WTC11 (cell line): ENCODE results near the gene SH3GLB2. TPM values are rescaled to one million over a fixed set of nuclear protein-coding genes. Genes with fewer than 3 reads are reported as not detected.

ENCODE experiments used
- ATAC-seq: fragments of 200-7000 bp; cut with Tn5 transposase; 2 replicates; pipeline ENCODE4 v1.10.0; 2021; ENCODE audit warnings: mild to moderate bottlenecking, moderate library complexity
- CTCF ChIA-PET: fragments of 300-600 bp; sonication (Branson Sonifier 250); formaldehyde crosslinking; loops from one replicate; lab custom pipeline; 2021; ENCODE audit warnings: antibody characterized with exemption; lab: Charles Lee
- POLR2A ChIA-PET: fragments of 350-600 bp; sonication (Branson Sonifier 250); formaldehyde crosslinking; loops from one replicate; lab custom pipeline; 2021; ENCODE audit warnings: antibody characterized with exemption; lab: Charles Lee
- DNase-seq: peaks from one replicate; pipeline ENCODE4 v3.0.0; 2021; ENCODE audit warnings: low spot score
- H3K27ac Mint-ChIP-seq: 2 replicates; pipeline ENCODE4 v1.8.0; 2021; ENCODE audit warnings: mixed read lengths
- H3K27me3 Mint-ChIP-seq: 2 replicates; pipeline ENCODE4 v1.8.0; 2021; ENCODE audit warnings: low read depth, mild to moderate bottlenecking, moderate library complexity, mixed read lengths
- H3K36me3 Mint-ChIP-seq: 2 replicates; pipeline ENCODE4 v1.8.0; 2021; ENCODE audit warnings: mixed read lengths
- H3K4me1 Mint-ChIP-seq: 2 replicates; pipeline ENCODE4 v1.8.0; 2022; ENCODE audit warnings: mixed read lengths
- H3K4me3 Mint-ChIP-seq: 2 replicates; pipeline ENCODE4 v1.8.0; 2021; ENCODE audit warnings: mild to moderate bottlenecking, moderate library complexity, mixed read lengths
- H3K9me3 Mint-ChIP-seq: 2 replicates; pipeline ENCODE4 v1.8.0; 2021; ENCODE audit warnings: mixed read lengths
- ARID4B ChIP-seq: sonication (generic); formaldehyde crosslinking; IDR thresholded peaks from 2 replicates; pipeline ENCODE4 v1.8.0; 2023; ENCODE audit warnings: missing genetic modification reagents, mild to moderate bottlenecking, borderline replicate concordance
- ATF1 ChIP-seq: sonication (generic); formaldehyde crosslinking; IDR thresholded peaks from 2 replicates; pipeline ENCODE4 v1.8.1; 2023; ENCODE audit warnings: mild to moderate bottlenecking, moderate library complexity, missing genetic modification reagents
- ATF2 ChIP-seq: sonication (generic); formaldehyde crosslinking; IDR thresholded peaks from 2 replicates; pipeline ENCODE4 v1.8.1; 2022; ENCODE audit warnings: low read depth, missing genetic modification reagents, borderline replicate concordance
- E2F4 ChIP-seq: sonication (generic); formaldehyde crosslinking; IDR thresholded peaks from 2 replicates; pipeline ENCODE4 v1.8.1; 2022; ENCODE audit warnings: low read depth, mild to moderate bottlenecking, moderate library complexity, missing genetic modification reagents, borderline replicate concordance
- ELF4 ChIP-seq: sonication (generic); formaldehyde crosslinking; IDR thresholded peaks from 2 replicates; pipeline ENCODE4 v1.8.1; 2022; ENCODE audit warnings: low read depth, mild to moderate bottlenecking, moderate library complexity, missing genetic modification reagents
- ETV6 ChIP-seq: sonication (generic); formaldehyde crosslinking; IDR thresholded peaks from 2 replicates; pipeline ENCODE4 v1.8.1; 2022; ENCODE audit warnings: mild to moderate bottlenecking, missing genetic modification reagents
- GRHL2 ChIP-seq: fragments of 250-450 bp; sonication (Bioruptor Pico); IDR thresholded peaks from 2 replicates; pipeline ENCODE4 v1.8.0; 2022; ENCODE audit warnings: mild to moderate bottlenecking, moderate library complexity; ENCODE audit not compliant: insufficient replicate concordance, severe bottlenecking
- HMGXB4 ChIP-seq: sonication (generic); formaldehyde crosslinking; IDR thresholded peaks from 2 replicates; pipeline ENCODE4 v1.8.1; 2023; ENCODE audit warnings: mild to moderate bottlenecking, moderate library complexity, missing genetic modification reagents
- MLX ChIP-seq: sonication (generic); formaldehyde crosslinking; IDR thresholded peaks from 2 replicates; pipeline ENCODE4 v1.8.1; 2023; ENCODE audit warnings: mild to moderate bottlenecking, missing genetic modification reagents, moderate library complexity
- PRRX2 ChIP-seq: fragments of 250-450 bp; sonication (Bioruptor Pico); IDR thresholded peaks from 2 replicates; pipeline ENCODE4 v1.8.0; 2021; ENCODE audit warnings: mild to moderate bottlenecking
- RELA ChIP-seq: sonication (generic); formaldehyde crosslinking; IDR thresholded peaks from 2 replicates; pipeline ENCODE4 v1.8.1; 2022; ENCODE audit warnings: missing genetic modification reagents, mild to moderate bottlenecking, borderline replicate concordance
- SMAD4 ChIP-seq: sonication (generic); formaldehyde crosslinking; IDR thresholded peaks from 2 replicates; pipeline ENCODE4 v1.8.0; 2022; ENCODE audit warnings: mild to moderate bottlenecking, missing genetic modification reagents
- STAT6 ChIP-seq: sonication (generic); formaldehyde crosslinking; conservative IDR thresholded peaks from 2 replicates; pipeline ENCODE4 v1.8.1; 2023; ENCODE audit warnings: mild to moderate bottlenecking, low read depth, missing genetic modification reagents, moderate library complexity
- ZNF232 ChIP-seq: sonication (generic); formaldehyde crosslinking; IDR thresholded peaks from 2 replicates; pipeline ENCODE4 v1.8.0; 2022; ENCODE audit warnings: mild to moderate bottlenecking, missing genetic modification reagents
- ZNF416 ChIP-seq: fragments of 250-450 bp; sonication (Bioruptor Pico); IDR thresholded peaks from 2 replicates; pipeline ENCODE4 v1.9.0; 2021; ENCODE audit warnings: mild to moderate bottlenecking, inconsistent platforms
- ZNF671 ChIP-seq: fragments of 250-450 bp; sonication (Bioruptor Pico); IDR thresholded peaks from 2 replicates; pipeline ENCODE4 v1.8.0; 2021; ENCODE audit warnings: mild to moderate bottlenecking
- total RNA-seq: library from RNA; stranded (reverse); gene quantifications from 3 replicates; pipeline ENCODE4 v1.2.3, GENCODE V29; 2021

The SH3GLB2 gene
- total RNA-seq, 1 experiment from 2014 or later: 59.7 TPM

GRCh38 chr9:129030191-129030590 lies 2.1 kb upstream of the SH3GLB2 start:
- H3K36me3 Mint-ChIP-seq: no peaks in the 10 kb centered on the region
- no peak overlapping the region for H3K27ac Mint-ChIP-seq
- H3K9me3 Mint-ChIP-seq: no peaks in the 10 kb centered on the region
- TF ChIP-seq ZNF416: no peak
- TF ChIP-seq ARID4B (CRISPR knock-in tag): no peak
- no peak for TF ChIP-seq ATF1 (CRISPR knock-in tag)
- no peak for TF ChIP-seq MLX
- no peak for TF ChIP-seq ZNF671 (CRISPR knock-in tag)
- no peak for TF ChIP-seq ZNF232 (CRISPR knock-in tag)
- TF ChIP-seq HMGXB4 (CRISPR knock-in tag): no peak
- TF ChIP-seq GRHL2 (CRISPR knock-in tag): no peak
- no peak for TF ChIP-seq ELF4
- no peak for TF ChIP-seq ETV6 (CRISPR knock-in tag)
- TF ChIP-seq ATF2 (CRISPR knock-in tag): no peak
- TF ChIP-seq RELA (CRISPR knock-in tag): no peak
- no peak for TF ChIP-seq E2F4 (CRISPR knock-in tag)
- no peak for TF ChIP-seq STAT6 (CRISPR knock-in tag)
- TF ChIP-seq PRRX2 (CRISPR knock-in tag): no peak
- no peak for TF ChIP-seq SMAD4 (CRISPR knock-in tag)
- TF ChIP-seq, all 79 proteins: peak for 0
- DNase-seq: no peak
- no peak for ATAC-seq
- Mint-ChIP-seq H3K4me3 (no peak overlapping the region), H3K27me3 (no peaks in the 10 kb centered on the region), H3K4me1 (peaks cover 19% of the 10 kb centered on the region)
- ChIA-PET POLR2A (no interaction called here), CTCF (interaction anchor here (1.4 kb wide), 1 partner anchor 8 kb away, joined by 4 read pairs; no protein-coding TSS in a partner anchor)
